ENCODE results near the gene CCBE1. TPM values are rescaled to one million over a fixed set of nuclear protein-coding genes. Genes with fewer than 3 reads are reported as not detected.

Gene CCBE1
- total RNA-seq, 4 donors from 2014 or later: 2.2 to 7.7 (median 4.1) TPM

- TF ChIP-seq, protein P1, sequence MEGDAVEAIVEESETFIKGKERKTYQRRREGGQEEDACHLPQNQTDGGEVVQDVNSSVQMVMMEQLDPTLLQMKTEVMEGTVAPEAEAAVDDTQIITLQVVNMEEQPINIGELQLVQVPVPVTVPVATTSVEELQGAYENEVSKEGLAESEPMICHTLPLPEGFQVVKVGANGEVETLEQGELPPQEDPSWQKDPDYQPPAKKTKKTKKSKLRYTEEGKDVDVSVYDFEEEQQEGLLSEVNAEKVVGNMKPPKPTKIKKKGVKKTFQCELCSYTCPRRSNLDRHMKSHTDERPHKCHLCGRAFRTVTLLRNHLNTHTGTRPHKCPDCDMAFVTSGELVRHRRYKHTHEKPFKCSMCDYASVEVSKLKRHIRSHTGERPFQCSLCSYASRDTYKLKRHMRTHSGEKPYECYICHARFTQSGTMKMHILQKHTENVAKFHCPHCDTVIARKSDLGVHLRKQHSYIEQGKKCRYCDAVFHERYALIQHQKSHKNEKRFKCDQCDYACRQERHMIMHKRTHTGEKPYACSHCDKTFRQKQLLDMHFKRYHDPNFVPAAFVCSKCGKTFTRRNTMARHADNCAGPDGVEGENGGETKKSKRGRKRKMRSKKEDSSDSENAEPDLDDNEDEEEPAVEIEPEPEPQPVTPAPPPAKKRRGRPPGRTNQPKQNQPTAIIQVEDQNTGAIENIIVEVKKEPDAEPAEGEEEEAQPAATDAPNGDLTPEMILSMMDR (IDR thresholded peaks at IDR 0.05): no peak
- TF ChIP-seq POLR2A (IDR thresholded peaks at IDR 0.05) (no peak), EP300 (IDR thresholded peaks at IDR 0.05) (no peak), POLR2AphosphoS5 (IDR thresholded peaks at IDR 0.05) (no peak)
Observed at GRCh38 chr18:59592624-59593023, 104.6 kb downstream of the CCBE1 start.

DNA sequence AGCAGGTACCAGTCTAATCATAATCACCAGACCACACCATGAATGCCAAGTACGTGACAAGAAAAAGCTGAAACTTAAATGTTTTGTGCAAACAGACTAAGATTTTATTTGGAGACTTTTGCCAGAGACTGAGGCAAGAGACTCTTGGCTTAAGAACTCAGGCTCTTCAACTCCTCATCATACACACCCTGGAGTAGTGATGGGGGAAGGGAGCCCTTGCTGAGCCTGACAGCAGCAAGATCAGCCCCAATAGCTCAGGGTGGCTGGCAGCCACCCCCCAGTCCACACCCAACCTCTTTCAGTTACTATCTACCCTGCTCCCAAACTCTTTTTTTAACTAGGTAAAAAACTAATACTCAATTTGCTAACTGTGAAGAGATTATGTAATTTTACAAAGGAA is 114.8 kb downstream of the CCBE1 start:
- Histone ChIP-seq H3K9me3 (no peaks in the 10 kb centered on the region), H3K27ac (no peak overlapping the region), H3K4me3 (no peak overlapping the region), H3K4me1 (no peaks in the 10 kb centered on the region), H3K27me3 (no peaks in the 10 kb centered on the region), H3K36me3 (no peaks in the 10 kb centered on the region)
- TF ChIP-seq POLR2A (IDR thresholded peaks at IDR 0.05): no peak
- TF ChIP-seq POLR2AphosphoS5 (IDR thresholded peaks at IDR 0.05): no peak
- TF ChIP-seq EP300 (IDR thresholded peaks at IDR 0.05): no peak
- TF ChIP-seq, protein P1 (IDR thresholded peaks at IDR 0.05): no peak
- ATAC-seq: no peak
- whole genome bisulfite sequencing, 2 donors (ENCODE audit: low coverage in 1 of 2): 60% methylated on average over 1 of the region's 1 CpG; no CpG with 5 or more reads in 1 of the 2 donors

More at GRCh38 chr18:59592624-59593023, 104.6 kb downstream of the CCBE1 start:
- ATAC-seq: no peak
- WGBS, 2 donors (ENCODE audit: low coverage in 1 of 2): 90 to 96% methylated on average over 3 of the region's 3 CpGs
- Histone ChIP-seq H3K4me1 (no peaks in the 10 kb centered on the region), H3K36me3 (no peaks in the 10 kb centered on the region), H3K27ac (no peak overlapping the region), H3K27me3 (no peaks in the 10 kb centered on the region), H3K9me3 (no peaks in the 10 kb centered on the region), H3K4me3 (no peak overlapping the region)

- H3K27ac ChIP-seq: no peak overlapping the region
- peaks cover 6% of the 10 kb centered on the region for H3K27me3 ChIP-seq
- no peaks in the 10 kb centered on the region for H3K4me1 ChIP-seq
- TF ChIP-seq, protein P1 (IDR thresholded peaks at IDR 0.05): no peak
- TF ChIP-seq POLR2A (IDR thresholded peaks at IDR 0.05) (no peak), EP300 (IDR thresholded peaks at IDR 0.05) (no peak), POLR2AphosphoS5 (IDR thresholded peaks at IDR 0.05) (no peak)
- no peaks in the 10 kb centered on the region for H3K9me3 ChIP-seq
- no peaks in the 10 kb centered on the region for H3K36me3 ChIP-seq
- WGBS, 2 donors (ENCODE audit: low coverage in 1 of 2): 72 to 80% methylated on average over 5 to 7 of the region's 7 CpGs
- no peak for ATAC-seq
- no peak overlapping the region for H3K4me3 ChIP-seq
Observed at GRCh38 chr18:59579509-59579908, 117.7 kb downstream of the CCBE1 start.

DNA sequence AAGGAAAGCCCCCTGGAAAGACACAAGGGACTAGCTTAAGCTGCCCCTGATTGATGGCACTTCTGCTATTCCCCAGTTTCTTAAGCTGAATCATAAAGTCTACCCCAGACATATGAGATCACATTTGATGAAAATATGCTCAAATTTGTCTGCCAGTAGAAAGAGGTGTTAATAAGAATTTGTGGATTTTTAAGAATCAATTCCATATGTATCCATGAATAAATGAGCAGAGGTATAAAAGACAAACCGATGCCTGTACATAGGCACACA is 119.9 kb downstream of the CCBE1 start:
- H3K9me3 ChIP-seq: no peaks in the 10 kb centered on the region
- ATAC-seq: no peak
- no peaks in the 10 kb centered on the region for H3K36me3 ChIP-seq
- H3K27me3 ChIP-seq: peaks cover 6% of the 10 kb centered on the region
- no peak overlapping the region for H3K4me3 ChIP-seq
- no peak for TF ChIP-seq POLR2A (IDR thresholded peaks at IDR 0.05)
- TF ChIP-seq EP300 (IDR thresholded peaks at IDR 0.05): no peak
- TF ChIP-seq, protein P1 (IDR thresholded peaks at IDR 0.05): no peak
- no peak overlapping the region for H3K27ac ChIP-seq
- no peaks in the 10 kb centered on the region for H3K4me1 ChIP-seq
- 88 to 100% methylated on average over 1 of the region's 1 CpG for WGBS, 2 donors (ENCODE audit: low coverage in 1 of 2)

GRCh38 chr18:59576541-59577385 is 120.5 kb downstream of the CCBE1 start:
- Histone ChIP-seq H3K27ac (no peak overlapping the region), H3K9me3 (no peaks in the 10 kb centered on the region), H3K27me3 (peaks cover 6% of the 10 kb centered on the region), H3K4me3 (no peak overlapping the region), H3K36me3 (no peaks in the 10 kb centered on the region), H3K4me1 (no peaks in the 10 kb centered on the region)
- TF ChIP-seq EP300 (IDR thresholded peaks at IDR 0.05) (no peak), POLR2AphosphoS5 (IDR thresholded peaks at IDR 0.05) (no peak), POLR2A (IDR thresholded peaks at IDR 0.05) (no peak)
- TF ChIP-seq, protein P1 (IDR thresholded peaks at IDR 0.05): no peak
- 79 to 82% methylated on average over 8 to 10 of the region's 10 CpGs for WGBS, 2 donors (ENCODE audit: low coverage in 1 of 2)
- no peak for ATAC-seq
